WTC11 (cell line): ENCODE measurements around the gene MGRN1. TPM values are rescaled to one million over a fixed set of nuclear protein-coding genes. Genes with fewer than 3 reads are reported as not detected.
A peak's percentile ranks its signal among the peaks of the same experiment; 100 is the strongest.

Source experiments
- ATAC-seq: fragments of 200-7000 bp; cut with Tn5 transposase; 2 replicates; pipeline ENCODE4 v1.10.0; 2021; ENCODE audit warnings: mild to moderate bottlenecking, moderate library complexity
- CTCF ChIA-PET: fragments of 300-600 bp; sonication (Branson Sonifier 250); formaldehyde crosslinking; loops from one replicate; lab custom pipeline; 2021; ENCODE audit warnings: antibody characterized with exemption; lab: Charles Lee
- POLR2A ChIA-PET: fragments of 350-600 bp; sonication (Branson Sonifier 250); formaldehyde crosslinking; loops from one replicate; lab custom pipeline; 2021; ENCODE audit warnings: antibody characterized with exemption; lab: Charles Lee
- DNase-seq: peaks from one replicate; pipeline ENCODE4 v3.0.0; 2021; ENCODE audit warnings: low spot score
- H3K27ac Mint-ChIP-seq: 2 replicates; pipeline ENCODE4 v1.8.0; 2021; ENCODE audit warnings: mixed read lengths
- H3K27me3 Mint-ChIP-seq: 2 replicates; pipeline ENCODE4 v1.8.0; 2021; ENCODE audit warnings: low read depth, mild to moderate bottlenecking, moderate library complexity, mixed read lengths
- H3K36me3 Mint-ChIP-seq: 2 replicates; pipeline ENCODE4 v1.8.0; 2021; ENCODE audit warnings: mixed read lengths
- H3K4me1 Mint-ChIP-seq: 2 replicates; pipeline ENCODE4 v1.8.0; 2022; ENCODE audit warnings: mixed read lengths
- H3K4me3 Mint-ChIP-seq: 2 replicates; pipeline ENCODE4 v1.8.0; 2021; ENCODE audit warnings: mild to moderate bottlenecking, moderate library complexity, mixed read lengths
- H3K9me3 Mint-ChIP-seq: 2 replicates; pipeline ENCODE4 v1.8.0; 2021; ENCODE audit warnings: mixed read lengths
- AR ChIP-seq: fragments of 250-450 bp; sonication (Bioruptor Pico); IDR thresholded peaks from 2 replicates; pipeline ENCODE4 v1.9.0; 2021; ENCODE audit warnings: mild to moderate bottlenecking
- CREB1 ChIP-seq: sonication (generic); formaldehyde crosslinking; IDR thresholded peaks from 2 replicates; pipeline ENCODE4 v1.8.0; 2023; ENCODE audit warnings: mild to moderate bottlenecking, missing genetic modification reagents
- CTCF ChIP-seq: fragments of 200-600 bp; IDR thresholded peaks from 2 replicates; pipeline ENCODE4 v1.8.0; 2022; ENCODE audit warnings: antibody characterized with exemption
- E2F1 ChIP-seq: sonication (generic); formaldehyde crosslinking; IDR thresholded peaks from 2 replicates; pipeline ENCODE4 v1.8.0; 2022; ENCODE audit warnings: mild to moderate bottlenecking, missing genetic modification reagents
- GTF2I ChIP-seq: fragments of 250-450 bp; sonication (Bioruptor Pico); conservative IDR thresholded peaks from 2 replicates; pipeline ENCODE4 v1.4.0; 2021; ENCODE audit warnings: mild to moderate bottlenecking
- HMGXB4 ChIP-seq: sonication (generic); formaldehyde crosslinking; IDR thresholded peaks from 2 replicates; pipeline ENCODE4 v1.8.1; 2023; ENCODE audit warnings: mild to moderate bottlenecking, moderate library complexity, missing genetic modification reagents
- JAZF1 ChIP-seq: fragments of 250-450 bp; sonication (Bioruptor Pico); IDR thresholded peaks from 2 replicates; pipeline ENCODE4 v1.9.0; 2021; ENCODE audit warnings: moderate library complexity, mild to moderate bottlenecking, inconsistent platforms
- JUN ChIP-seq: sonication (generic); formaldehyde crosslinking; IDR thresholded peaks from 2 replicates; pipeline ENCODE4 v1.8.0; 2023; ENCODE audit warnings: mild to moderate bottlenecking, missing genetic modification reagents
- KAT7 ChIP-seq: sonication (generic); formaldehyde crosslinking; IDR thresholded peaks from 2 replicates; pipeline ENCODE4 v1.8.1; 2023; ENCODE audit warnings: missing genetic modification reagents, mild to moderate bottlenecking, borderline replicate concordance
- MAX ChIP-seq: sonication (generic); formaldehyde crosslinking; IDR thresholded peaks from 2 replicates; pipeline ENCODE4 v1.8.0; 2022; ENCODE audit warnings: mild to moderate bottlenecking, missing genetic modification reagents
- NR2C2 ChIP-seq: sonication (generic); formaldehyde crosslinking; IDR thresholded peaks from 2 replicates; pipeline ENCODE4 v1.8.0; 2022; ENCODE audit warnings: mild to moderate bottlenecking, missing genetic modification reagents
- PRDM15 ChIP-seq: sonication (generic); formaldehyde crosslinking; IDR thresholded peaks from 2 replicates; pipeline ENCODE4 v1.8.0; 2022; ENCODE audit warnings: missing genetic modification reagents
- PRRX2 ChIP-seq: fragments of 250-450 bp; sonication (Bioruptor Pico); IDR thresholded peaks from 2 replicates; pipeline ENCODE4 v1.8.0; 2021; ENCODE audit warnings: mild to moderate bottlenecking
- TEAD1 ChIP-seq: sonication (generic); formaldehyde crosslinking; IDR thresholded peaks from 2 replicates; pipeline ENCODE4 v1.8.0; 2022; ENCODE audit warnings: mild to moderate bottlenecking, missing genetic modification reagents
- ZNF138 ChIP-seq: sonication (generic); formaldehyde crosslinking; conservative IDR thresholded peaks from 2 replicates; pipeline ENCODE4 v1.8.1; 2022; ENCODE audit warnings: mild to moderate bottlenecking, moderate library complexity, missing genetic modification reagents
- ZNF219 ChIP-seq: sonication (generic); formaldehyde crosslinking; IDR thresholded peaks from 2 replicates; pipeline ENCODE4 v1.8.0; 2023; ENCODE audit warnings: missing genetic modification reagents, mild to moderate bottlenecking, borderline replicate concordance
- ZNF416 ChIP-seq: fragments of 250-450 bp; sonication (Bioruptor Pico); IDR thresholded peaks from 2 replicates; pipeline ENCODE4 v1.9.0; 2021; ENCODE audit warnings: mild to moderate bottlenecking, inconsistent platforms
- total RNA-seq: library from RNA; stranded (reverse); gene quantifications from 3 replicates; pipeline ENCODE4 v1.2.3, GENCODE V29; 2021

MGRN1 gene
- total RNA-seq, 1 experiment from 2014 or later = 88.8 TPM

GRCh38 chr16:4692460-4693295 is 68.1 kb downstream of the MGRN1 start:
- ChIA-PET CTCF (interaction anchor here (0.7 to 6.5 kb wide), 5 partner anchors 10 to 290 kb away, joined by 3 to 63 read pairs (median 10); partner anchors contain the start of genes MGRN1 and ROGDI), POLR2A (interaction anchor here (0.5 to 1.2 kb wide), 4 partner anchors 10 to 112 kb away, joined by 3 read pairs; no protein-coding TSS in a partner anchor)
- ATAC-seq (peak; percentile 0), DNase-seq (no peak)
- TF ChIP-seq KAT7 (0 out of 2 replicates have a peak, but pooled peaks have one; percentile 59), AR (CRISPR knock-in tag) (peak; percentile 80; the same call in 1 of the 2 replicates), CTCF (no peak), GTF2I (CRISPR knock-in tag) (0 out of 2 replicates have a peak, but pooled peaks have one; percentile 15), E2F1 (CRISPR knock-in tag) (no peak), CREB1 (CRISPR knock-in tag) (no peak), ZNF416 (CRISPR knock-in tag) (peak; percentile 70; the same call in 1 of the 2 replicates), PRRX2 (CRISPR knock-in tag) (0 out of 2 replicates have a peak, but pooled peaks have one; percentile 30)
- Mint-ChIP-seq H3K9me3 (no peaks in the 10 kb centered on the region), H3K27ac (peak overlapping the region; percentile 19; the same call in 1 of the 2 replicates), H3K36me3 (no peaks in the 10 kb centered on the region; the same call in 1 of the 2 replicates), H3K4me3 (peak overlapping the region; percentile 67), H3K27me3 (no peaks in the 10 kb centered on the region), H3K4me1 (no peaks in the 10 kb centered on the region)

GRCh38 chr16:4693296-4693955 is 68.8 kb downstream of the MGRN1 start, which contains the start of gene NUDT16L1:
Gene NUDT16L1 (plus strand): TSS chr16:4693562. CDS start chr16:4693727, 165 bp downstream.
- Mint-ChIP-seq H3K27me3 (no peaks in the 10 kb centered on the region), H3K9me3 (no peaks in the 10 kb centered on the region), H3K36me3 (peaks cover 2% of the 10 kb centered on the region; the same call in 1 of the 2 replicates), H3K4me1 (no peaks in the 10 kb centered on the region), H3K4me3 (peak within 1 kb of the TSS; percentile 69), H3K27ac (peak within 1 kb of the TSS; percentile 19; the same call in 1 of the 2 replicates)
- ChIA-PET POLR2A (interaction anchor here (0.5 to 1.2 kb wide), 5 partner anchors 9 to 164 kb away, joined by 3 read pairs; no protein-coding TSS in a partner anchor), CTCF (interaction anchor here (1.0 to 6.5 kb wide), 5 partner anchors 11 to 263 kb away, joined by 3 to 63 read pairs (median 10); partner anchors contain the start of genes MGRN1 and ROGDI)
- DNase-seq (peak; percentile 96), ATAC-seq (peak; percentile 88)
- TF ChIP-seq PRDM15 (CRISPR knock-in tag) (no peak; the same call in 1 of the 2 replicates), ZNF138 (CRISPR knock-in tag) (no peak), MAX (CRISPR knock-in tag) (peak; percentile 37; the same call in 1 of the 2 replicates), ZNF219 (0 out of 2 replicates have a peak, but pooled peaks have one; percentile 71), JUN (CRISPR knock-in tag) (peak; percentile 65; the same call in 1 of the 2 replicates), JAZF1 (CRISPR knock-in tag) (no peak), HMGXB4 (CRISPR knock-in tag) (peak; percentile 58), TEAD1 (peak; percentile 71; the same call in 1 of the 2 replicates), NR2C2 (CRISPR knock-in tag) (no peak)
